ENCODE results near the gene PVALEF. TPM values are rescaled to one million over a fixed set of nuclear protein-coding genes. Genes with fewer than 3 reads are reported as not detected.

PVALEF gene
- total and polyA plus RNA-seq, 2 donors (not counting 3 experiments of a cell fraction or from before 2014, with no cell fraction given), result not detected

DNA sequence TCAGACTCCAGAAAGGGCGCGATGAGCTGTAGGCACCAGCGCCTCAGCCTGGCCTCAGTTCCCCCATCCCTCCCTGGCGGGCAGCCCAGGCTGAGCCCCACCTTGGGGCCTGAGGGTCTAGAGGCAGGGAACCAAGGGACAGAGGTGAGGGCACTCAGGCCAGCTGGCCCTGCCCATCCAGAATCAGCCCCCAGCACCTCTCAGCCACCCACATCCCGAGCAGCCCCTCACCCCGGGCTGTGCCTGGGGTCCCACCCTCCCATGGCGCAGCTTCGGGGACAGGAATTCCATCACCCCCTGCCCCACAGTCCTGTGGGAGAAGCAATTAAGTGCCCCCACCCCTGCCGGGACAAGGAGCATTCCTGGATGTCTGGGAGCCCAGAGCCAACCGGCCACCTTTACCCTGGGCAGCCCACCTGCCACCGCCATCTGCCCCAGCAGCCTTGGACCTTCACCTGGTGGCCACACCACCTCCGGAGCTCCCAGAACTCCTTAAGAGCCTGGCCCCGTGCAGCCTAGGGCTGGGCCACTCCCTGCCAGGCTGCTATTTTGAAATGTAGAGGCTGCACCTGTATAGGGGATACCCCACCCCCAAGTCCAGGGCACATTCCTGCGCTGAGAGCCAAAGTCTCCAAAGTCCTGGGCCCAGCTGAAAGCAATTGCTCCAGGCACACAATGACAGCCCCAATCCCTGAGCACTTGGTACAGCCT lies 33.7 kb upstream of the PVALEF start:
- no peaks in the 10 kb centered on the region for H3K9me3 ChIP-seq (replicated peaks; ENCODE audit: control insufficient read depth, insufficient read depth, low read length)
- H2AFZ ChIP-seq (ENCODE audit: low read depth, low read length), result no peak overlapping the region
- no peak overlapping the region for H3K9ac ChIP-seq (replicated peaks; ENCODE audit: extremely low read depth, insufficient read depth, low read length)
- no peaks in the 10 kb centered on the region for H3K4me1 ChIP-seq (ENCODE audit: control insufficient read depth, extremely low read depth, insufficient read depth, low read length)
- FAIRE-seq, result no peak
- H3K27me3 ChIP-seq (ENCODE audit: control insufficient read depth in 2 of 2, insufficient read depth in 2 of 2, low read length in 2 of 2), result no peaks in the 10 kb centered on the region
- H3K9me1 ChIP-seq (replicated peaks; ENCODE audit: control insufficient read depth, extremely low read depth, insufficient read depth, low read length), result no peaks in the 10 kb centered on the region
- intact Hi-C loops (cut with micrococcal nuclease), result no loop called here
- H3K4me2 ChIP-seq (ENCODE audit: insufficient read depth, low read length), result no peak overlapping the region
- no peaks in the 10 kb centered on the region for H3K79me2 ChIP-seq (ENCODE audit: control insufficient read depth, insufficient read depth, low read length)
- no peaks in the 10 kb centered on the region for H3K36me3 ChIP-seq (ENCODE audit: control insufficient read depth in 2 of 2, extremely low read depth in 1 of 2, insufficient read depth in 2 of 2, low read length in 2 of 2)
- POLR2A ChIA-PET, result no interaction called here
- no peak overlapping the region for H3K27ac ChIP-seq (ENCODE audit: insufficient read depth, low read depth, low read length)
- no peak for DNase-seq (ENCODE audit: low read depth, low spot score)
- no peaks in the 10 kb centered on the region for H4K20me1 ChIP-seq (replicated peaks; ENCODE audit: control insufficient read depth, extremely low read depth, insufficient read depth, low read length)
- no peak overlapping the region for H3K4me3 ChIP-seq (replicated peaks in 1 of 3; ENCODE audit: insufficient read depth in 1 of 3, low read depth in 1 of 3, low read length in 3 of 3)
- dilution Hi-C loops (cut with MboI; ENCODE audit: extremely low pct_ligation_motif_present, low sequenced_read_pairs), result no loop called here
- TF ChIP-seq, protein P1, sequence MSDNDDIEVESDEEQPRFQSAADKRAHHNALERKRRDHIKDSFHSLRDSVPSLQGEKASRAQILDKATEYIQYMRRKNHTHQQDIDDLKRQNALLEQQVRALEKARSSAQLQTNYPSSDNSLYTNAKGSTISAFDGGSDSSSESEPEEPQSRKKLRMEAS (IDR thresholded peaks at IDR 0.05; ENCODE audit: insufficient read depth, insufficient read length), result no peak
- TF ChIP-seq POLR2A (IDR thresholded peaks at IDR 0.05; ENCODE audit: low read depth, low read length), result no peak
- no peak for TF ChIP-seq MYC (IDR thresholded peaks at IDR 0.05; ENCODE audit: low read depth, low read length)
- CTCF ChIA-PET, result no interaction called here
- no TSS peak for BruUV-seq (replicated peaks)

DNA sequence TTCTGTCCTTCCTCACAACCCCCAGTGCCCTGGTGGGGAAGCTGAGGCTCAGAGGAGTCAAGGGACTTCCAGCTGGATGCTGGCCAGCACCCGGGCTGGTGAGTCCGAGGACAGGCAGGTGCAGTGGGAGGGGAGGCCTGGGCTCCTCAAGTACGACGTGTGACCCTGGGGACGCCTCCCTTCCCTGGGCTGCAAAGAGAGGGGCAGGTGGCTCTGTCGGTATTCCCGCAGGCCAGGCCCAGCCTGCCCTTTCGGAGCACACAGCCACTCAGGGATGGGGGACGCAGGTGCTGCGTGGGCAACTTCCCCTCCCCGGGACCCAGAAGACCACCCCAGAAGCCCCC lies 33.1 kb upstream of the PVALEF start:
- Histone ChIP-seq H3K79me2 (ENCODE audit: control insufficient read depth, insufficient read depth, low read length) (no peaks in the 10 kb centered on the region), H3K4me1 (ENCODE audit: control insufficient read depth, extremely low read depth, insufficient read depth, low read length) (no peaks in the 10 kb centered on the region), H3K4me2 (ENCODE audit: insufficient read depth, low read length) (no peak overlapping the region), H3K9me1 (replicated peaks; ENCODE audit: control insufficient read depth, extremely low read depth, insufficient read depth, low read length) (no peaks in the 10 kb centered on the region), H3K27me3 (ENCODE audit: control insufficient read depth in 2 of 2, insufficient read depth in 2 of 2, low read length in 2 of 2) (no peaks in the 10 kb centered on the region), H3K36me3 (ENCODE audit: control insufficient read depth in 2 of 2, extremely low read depth in 1 of 2, insufficient read depth in 2 of 2, low read length in 2 of 2) (no peaks in the 10 kb centered on the region), H3K4me3 (replicated peaks in 1 of 3; ENCODE audit: insufficient read depth in 1 of 3, low read depth in 1 of 3, low read length in 3 of 3) (no peak overlapping the region), H3K27ac (ENCODE audit: insufficient read depth, low read depth, low read length) (no peak overlapping the region), H3K9me3 (replicated peaks; ENCODE audit: control insufficient read depth, insufficient read depth, low read length) (no peaks in the 10 kb centered on the region), H2AFZ (ENCODE audit: low read depth, low read length) (no peak overlapping the region), H3K9ac (replicated peaks; ENCODE audit: extremely low read depth, insufficient read depth, low read length) (no peak overlapping the region), H4K20me1 (replicated peaks; ENCODE audit: control insufficient read depth, extremely low read depth, insufficient read depth, low read length) (no peaks in the 10 kb centered on the region)
- no peak for TF ChIP-seq MYC (IDR thresholded peaks at IDR 0.05; ENCODE audit: low read depth, low read length)
- TF ChIP-seq, protein P2, sequence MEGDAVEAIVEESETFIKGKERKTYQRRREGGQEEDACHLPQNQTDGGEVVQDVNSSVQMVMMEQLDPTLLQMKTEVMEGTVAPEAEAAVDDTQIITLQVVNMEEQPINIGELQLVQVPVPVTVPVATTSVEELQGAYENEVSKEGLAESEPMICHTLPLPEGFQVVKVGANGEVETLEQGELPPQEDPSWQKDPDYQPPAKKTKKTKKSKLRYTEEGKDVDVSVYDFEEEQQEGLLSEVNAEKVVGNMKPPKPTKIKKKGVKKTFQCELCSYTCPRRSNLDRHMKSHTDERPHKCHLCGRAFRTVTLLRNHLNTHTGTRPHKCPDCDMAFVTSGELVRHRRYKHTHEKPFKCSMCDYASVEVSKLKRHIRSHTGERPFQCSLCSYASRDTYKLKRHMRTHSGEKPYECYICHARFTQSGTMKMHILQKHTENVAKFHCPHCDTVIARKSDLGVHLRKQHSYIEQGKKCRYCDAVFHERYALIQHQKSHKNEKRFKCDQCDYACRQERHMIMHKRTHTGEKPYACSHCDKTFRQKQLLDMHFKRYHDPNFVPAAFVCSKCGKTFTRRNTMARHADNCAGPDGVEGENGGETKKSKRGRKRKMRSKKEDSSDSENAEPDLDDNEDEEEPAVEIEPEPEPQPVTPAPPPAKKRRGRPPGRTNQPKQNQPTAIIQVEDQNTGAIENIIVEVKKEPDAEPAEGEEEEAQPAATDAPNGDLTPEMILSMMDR (IDR thresholded peaks at IDR 0.05; ENCODE audit: extremely low read depth in 1 of 2, insufficient read depth in 1 of 2, low read depth in 1 of 2, low read length in 2 of 2), result no peak
- TF ChIP-seq FOS (IDR thresholded peaks at IDR 0.05; ENCODE audit: borderline replicate concordance, insufficient read depth, low read length), result no peak
- ChIA-PET POLR2A (no interaction called here), CTCF (interaction anchor here (2.5 kb wide), 1 partner anchor 11 kb away, joined by 12 read pairs; no protein-coding TSS in a partner anchor)
- DNase-seq (ENCODE audit: low read depth, low spot score) (no peak), FAIRE-seq (no peak)
- intact Hi-C loops (cut with micrococcal nuclease), result no loop called here
- BruUV-seq (replicated peaks), result no TSS peak
- dilution Hi-C loops (cut with MboI; ENCODE audit: extremely low pct_ligation_motif_present, low sequenced_read_pairs), result no loop called here
